Eye (tissue), 1 donor: ENCODE data around the gene ARHGAP21.
A peak's percentile ranks its signal among the peaks of the same experiment; 100 is the strongest.

Experiments
- DNase-seq: peaks from one replicate; pipeline ENCODE4 v3.0.0-alpha.2; 2015

ARHGAP21 gene

DNA sequence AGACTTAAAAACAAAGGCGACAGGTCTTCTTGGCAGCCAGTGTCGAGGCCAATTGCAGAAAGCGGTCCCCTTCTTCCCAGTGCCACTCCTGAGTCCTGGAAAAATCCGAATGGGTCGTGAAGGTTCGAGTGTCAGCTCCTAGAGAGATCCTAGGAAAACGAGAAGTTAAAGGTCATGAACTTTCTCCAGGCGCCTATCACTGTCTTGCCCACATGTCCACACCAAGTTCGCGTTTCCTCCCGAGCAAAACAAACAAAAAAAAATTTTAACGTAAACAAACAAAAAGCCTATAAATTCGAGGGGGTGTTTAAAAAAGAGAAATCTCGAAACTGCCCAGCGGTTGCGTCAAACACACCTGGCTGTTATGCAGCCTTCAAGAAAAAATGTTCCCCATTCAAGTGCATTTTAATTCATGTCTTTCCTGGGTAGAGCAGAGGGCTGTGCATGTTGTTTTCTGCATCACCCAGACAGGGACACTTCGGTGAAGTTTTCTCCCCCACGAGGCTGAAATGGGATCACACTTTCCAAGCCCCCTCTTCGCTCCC, 1.5 kb downstream of the ARHGAP21 start:
- no peak for DNase-seq

DNA sequence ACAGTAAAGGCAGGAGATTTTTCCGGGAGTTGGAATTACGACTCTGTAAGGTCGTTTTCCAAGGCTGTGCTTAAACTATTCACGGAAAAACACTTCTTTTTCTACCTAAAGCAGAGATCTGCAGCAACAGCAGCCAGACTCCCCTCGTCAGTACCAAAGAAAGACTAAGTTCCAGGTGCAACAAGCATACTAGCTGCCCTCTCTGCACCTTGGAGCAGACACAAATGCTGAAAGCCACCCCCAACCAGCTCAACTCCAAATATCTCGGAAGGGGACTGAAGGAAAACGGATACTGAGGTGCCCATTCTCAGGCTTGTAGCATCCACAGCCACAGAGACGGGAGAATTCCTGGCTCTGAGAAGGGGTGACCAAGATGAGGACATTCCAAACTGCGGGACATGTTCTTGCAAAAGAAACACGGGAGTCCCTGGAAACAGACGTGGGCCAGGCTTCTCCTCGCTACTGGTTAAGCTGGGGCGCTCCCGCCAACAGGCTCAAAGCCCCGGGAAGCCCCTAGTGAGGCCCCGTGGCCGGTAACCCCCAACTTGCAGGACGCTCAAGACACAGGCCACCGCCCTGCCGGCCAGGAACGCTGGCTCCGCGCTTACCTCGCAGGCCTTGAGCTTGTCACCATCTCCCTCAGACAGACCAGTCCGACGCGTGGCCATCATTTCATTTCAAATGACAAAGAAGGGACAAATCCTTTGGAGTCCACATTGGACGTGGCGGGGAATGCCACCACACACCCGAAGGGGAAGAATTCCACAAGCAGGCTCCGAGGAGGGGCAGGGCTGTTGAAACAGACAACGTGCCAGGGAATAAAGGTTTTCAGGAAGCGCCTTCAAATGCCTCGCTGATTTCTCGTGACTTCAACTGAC, 2.2 kb downstream of the ARHGAP21 start:
- peak; percentile 75 for DNase-seq

DNA sequence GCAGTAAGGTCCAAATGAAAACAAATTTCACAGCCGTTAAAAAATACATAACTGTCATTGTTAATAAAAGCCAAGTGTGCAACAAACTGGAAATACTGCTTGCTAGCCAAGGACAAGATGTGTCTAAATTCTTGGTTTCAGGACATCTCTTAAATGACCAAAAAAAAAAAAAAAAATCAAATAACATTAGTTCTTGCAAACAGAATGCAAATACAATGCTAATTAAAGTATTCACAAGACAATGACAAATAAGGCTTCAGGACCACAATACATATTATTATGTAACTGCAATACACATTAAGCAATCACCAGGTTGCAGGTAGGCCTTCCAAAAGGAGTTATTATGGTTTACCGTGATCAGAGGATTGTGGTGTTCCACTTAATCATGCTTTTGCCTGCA, 3.6 kb downstream of the ARHGAP21 start:
- DNase-seq, result peak; percentile 93

DNA sequence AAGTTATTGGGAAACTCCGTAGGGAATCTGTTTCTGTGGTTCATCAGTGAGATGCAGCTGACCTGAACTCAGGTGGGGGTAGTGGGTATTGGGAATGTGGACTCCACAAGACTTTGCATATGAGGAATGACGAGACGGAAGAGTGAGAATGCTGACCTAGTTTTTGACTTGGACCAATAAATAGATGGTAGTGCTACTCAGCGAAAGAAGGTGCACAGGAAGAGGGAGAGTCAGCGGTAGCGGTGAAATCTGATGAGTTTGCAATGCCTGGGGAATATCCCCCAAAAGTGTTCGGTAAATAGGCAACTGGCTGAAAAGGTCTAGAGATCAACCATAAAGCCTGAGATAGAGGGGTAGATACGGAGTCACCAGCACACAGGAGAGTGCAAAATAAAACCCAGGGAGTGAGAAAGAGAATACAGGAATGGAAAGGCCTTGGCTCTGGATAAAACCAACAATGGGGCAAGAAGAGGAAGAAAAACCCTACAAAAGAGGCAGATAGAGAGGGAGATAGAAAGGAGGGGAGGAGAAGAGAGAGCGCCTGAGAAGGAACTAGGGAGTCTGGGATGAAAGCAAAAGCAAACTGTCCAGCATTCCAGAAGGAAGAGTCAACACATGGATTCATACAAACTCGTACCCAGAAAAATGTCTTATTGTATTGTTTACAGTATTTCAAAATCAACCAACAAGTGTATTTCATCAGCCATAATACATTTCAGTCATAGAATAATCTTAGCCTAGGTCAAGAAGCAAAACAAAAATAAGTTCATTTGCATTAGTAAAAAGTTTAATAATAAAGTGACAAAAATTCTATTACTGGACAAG, 5.4 kb downstream of the ARHGAP21 start:
- DNase-seq, result no peak

DNA sequence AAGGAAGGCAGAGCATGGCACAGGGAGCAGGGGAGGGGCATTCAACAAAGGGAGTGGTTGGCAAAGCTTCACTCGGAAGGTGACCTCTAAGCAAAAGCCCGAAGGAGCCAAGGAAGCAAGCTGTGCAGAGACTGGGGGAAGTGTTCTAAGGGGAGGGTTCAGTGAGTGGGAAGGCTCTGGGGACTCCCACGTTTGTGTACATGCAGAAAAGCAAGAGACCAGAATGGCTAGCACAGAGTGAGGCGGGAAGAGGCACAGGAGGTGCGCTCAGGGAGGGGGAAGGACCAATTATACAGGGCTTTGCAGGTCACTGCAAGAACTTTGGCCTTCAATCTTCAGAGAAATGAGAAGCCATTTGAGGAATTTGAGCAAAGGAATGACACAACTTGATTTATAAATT, 7.4 kb downstream of the ARHGAP21 start:
- DNase-seq, result no peak

DNA sequence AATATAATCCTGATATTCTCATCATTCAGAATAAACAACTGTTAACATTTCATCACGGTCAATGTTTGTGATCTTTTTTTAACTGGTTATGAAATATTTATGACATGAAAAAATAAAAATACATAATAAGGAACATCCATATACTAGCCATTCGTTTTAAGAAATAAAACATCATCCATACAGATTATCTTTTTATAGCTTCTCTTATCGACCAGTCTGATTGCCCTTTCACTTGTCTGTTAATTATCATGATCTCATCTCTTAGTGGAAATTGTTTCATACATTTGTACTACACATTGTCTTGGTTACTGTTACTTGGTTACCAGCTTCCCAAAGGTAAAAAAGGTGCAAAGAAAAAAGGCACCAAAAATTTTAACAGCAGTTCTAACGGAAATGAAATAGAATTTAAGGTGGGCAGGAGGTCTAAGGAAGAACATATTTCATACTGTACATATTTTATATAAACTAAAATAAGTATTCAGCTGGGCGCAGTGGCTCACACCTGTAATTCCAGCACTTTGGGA, 8.4 kb downstream of the ARHGAP21 start:
- no peak for DNase-seq

DNA sequence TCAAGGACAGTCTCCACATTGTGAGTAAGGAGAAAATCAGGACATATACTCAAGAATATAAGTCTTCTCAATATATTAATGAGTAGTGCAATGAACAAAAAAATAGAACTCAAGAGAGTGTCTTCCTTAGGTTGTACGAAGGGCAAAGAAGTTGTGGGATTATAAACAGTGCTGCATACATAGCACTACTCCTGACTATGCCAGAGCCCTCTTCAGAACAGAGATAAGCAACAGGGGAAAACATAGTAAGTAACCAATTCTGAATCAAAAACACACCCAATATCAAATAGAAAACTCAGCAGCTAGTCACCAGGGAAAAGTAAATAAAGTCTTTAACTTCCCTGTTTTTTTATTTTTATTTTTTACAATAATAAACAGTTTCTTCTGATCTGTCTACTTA, 10.6 kb downstream of the ARHGAP21 start:
- no peak for DNase-seq

DNA sequence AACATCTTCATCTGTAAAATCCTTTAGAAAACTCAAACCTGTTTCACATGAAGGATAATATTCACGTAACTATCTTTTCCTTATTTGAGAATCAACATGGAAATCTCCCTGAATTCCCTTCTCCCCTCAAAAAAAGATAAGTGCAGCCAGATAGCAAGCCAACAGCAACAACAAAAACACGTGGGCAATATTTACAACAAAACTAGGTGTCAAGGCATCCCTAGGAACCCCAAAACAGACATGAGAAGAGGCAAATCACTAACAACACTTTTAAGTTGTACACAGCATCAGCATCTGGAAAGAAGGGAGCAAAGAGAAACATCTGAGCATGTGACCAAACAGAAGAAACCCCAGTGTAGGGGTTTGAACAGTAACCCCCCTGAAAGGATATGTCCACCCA, 12.2 kb downstream of the ARHGAP21 start:
- no peak for DNase-seq

DNA sequence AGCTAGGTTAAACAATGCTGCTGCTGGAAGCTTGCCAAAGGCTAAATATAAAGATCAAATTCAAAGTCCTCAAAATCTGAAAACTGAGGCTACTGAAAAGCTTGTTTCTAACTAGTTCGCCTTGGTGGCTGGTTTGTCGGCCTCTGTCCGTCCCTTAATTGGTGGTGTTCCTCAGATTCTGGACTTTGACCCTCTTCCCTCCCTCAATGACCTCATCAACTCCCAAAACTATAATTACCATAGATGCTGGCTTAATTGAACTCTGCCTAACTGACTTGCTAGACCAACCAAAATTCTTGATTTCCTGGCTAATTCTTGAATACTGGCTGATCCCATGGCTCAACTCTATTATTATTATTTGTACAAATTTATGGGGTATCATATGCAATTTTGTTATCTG, 15.6 kb downstream of the ARHGAP21 start:
- DNase-seq, result no peak

DNA sequence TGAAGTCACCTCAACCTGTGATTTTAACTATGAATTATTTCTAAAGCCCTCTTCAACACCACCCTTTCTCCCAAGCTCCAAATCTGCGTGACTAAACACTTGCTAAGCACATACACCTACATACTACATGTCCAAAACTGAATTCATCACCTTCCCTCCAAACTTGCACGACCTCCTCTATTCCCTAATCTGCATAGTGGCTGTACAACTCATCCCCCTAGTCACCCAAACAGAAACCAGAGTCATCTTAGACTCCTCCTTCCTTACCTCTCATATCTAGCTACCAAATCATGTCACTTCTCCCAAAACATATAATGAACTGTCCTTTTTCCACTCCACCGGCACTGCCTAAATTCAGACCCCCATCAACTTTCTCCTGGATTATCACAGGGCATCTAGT, 16.2 kb downstream of the ARHGAP21 start:
- DNase-seq, result no peak

DNA sequence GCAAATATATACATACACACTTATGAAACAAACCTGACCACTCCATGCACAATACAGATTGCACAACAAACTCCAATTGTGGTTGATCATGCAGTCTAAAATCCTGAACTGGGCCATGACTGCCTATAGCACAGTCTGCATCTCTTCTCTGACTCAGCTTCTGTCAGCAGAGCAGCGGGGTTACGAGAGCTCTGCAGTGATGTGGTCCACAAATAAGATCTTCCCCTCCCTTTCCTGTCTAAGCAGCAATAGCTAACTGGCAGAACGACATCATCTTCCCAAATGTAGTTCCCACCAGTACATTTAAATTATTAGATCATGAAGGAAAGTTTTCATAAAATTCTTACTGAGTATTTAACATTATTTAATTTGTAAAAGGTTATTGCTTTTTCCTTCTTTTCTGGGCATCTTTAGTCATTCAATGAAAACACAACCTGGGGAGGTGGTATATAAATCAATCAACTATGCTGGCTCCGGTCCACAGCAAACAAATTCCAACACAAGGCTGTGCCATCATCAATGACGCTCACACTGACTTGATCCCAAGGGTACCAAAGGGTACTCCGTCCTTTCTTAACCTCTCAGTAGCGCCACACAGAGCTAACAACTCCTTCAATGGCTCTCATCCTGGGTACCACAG, 17.1 kb downstream of the ARHGAP21 start:
- DNase-seq, result peak; percentile 59

DNA sequence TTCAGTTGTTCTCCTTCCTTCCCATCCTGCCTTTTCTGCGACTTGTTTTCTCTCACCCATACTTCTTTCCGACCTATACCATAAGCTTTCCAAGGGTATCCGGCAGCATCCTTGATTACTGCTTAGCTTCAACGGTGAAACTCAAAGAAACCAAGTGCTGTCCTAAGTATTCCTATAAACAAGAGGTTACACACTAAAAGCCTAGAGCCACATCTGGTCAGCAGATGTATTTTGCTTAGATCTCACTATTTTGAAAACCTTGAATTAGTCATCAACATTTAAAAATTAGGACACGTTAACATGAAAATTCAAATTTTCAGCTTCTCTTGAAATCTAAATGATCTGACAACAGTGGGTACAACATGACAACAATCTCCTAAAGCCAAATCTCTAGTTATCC, 20.0 kb downstream of the ARHGAP21 start:
- no peak for DNase-seq

DNA sequence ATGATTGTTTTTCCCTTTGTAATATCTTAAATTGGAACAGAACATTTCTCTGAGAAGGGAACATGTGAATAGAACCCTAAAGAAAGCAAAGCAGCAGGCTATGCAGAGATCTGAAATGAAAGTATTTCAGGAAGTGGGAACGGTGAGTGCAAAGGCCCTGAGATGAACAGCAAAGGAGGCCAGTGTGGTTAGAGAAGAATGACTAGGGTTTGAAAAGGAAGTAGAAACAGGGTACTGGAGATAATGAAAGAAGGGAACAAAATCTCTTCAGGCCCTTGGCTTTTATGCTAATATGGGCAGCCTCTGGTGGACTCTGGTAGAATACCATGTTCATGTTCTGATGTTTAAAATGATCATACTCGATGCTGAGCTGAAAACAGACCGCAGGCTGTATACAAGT, 22.2 kb downstream of the ARHGAP21 start:
- DNase-seq, result no peak

DNA sequence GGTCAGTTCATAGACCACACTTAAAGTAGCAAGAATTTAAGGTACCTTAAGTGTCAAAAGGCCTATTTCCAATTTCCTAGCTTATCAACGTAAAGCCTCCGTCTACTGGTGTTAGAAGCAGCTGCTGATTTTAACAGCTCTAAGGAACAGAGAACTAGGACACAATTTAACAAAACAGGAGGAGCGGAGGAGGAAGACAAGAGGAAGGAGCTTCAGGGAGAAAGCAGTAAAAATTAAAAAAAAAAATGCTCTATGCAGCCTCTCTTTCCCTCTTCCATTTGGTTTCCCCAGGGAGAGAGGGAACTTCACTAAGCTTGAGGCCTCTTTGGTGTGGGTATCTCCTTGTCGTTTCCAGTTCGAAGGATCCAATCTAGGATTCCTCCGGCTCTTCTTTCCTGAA, 22.7 kb downstream of the ARHGAP21 start:
- peak; percentile 42 for DNase-seq

DNA sequence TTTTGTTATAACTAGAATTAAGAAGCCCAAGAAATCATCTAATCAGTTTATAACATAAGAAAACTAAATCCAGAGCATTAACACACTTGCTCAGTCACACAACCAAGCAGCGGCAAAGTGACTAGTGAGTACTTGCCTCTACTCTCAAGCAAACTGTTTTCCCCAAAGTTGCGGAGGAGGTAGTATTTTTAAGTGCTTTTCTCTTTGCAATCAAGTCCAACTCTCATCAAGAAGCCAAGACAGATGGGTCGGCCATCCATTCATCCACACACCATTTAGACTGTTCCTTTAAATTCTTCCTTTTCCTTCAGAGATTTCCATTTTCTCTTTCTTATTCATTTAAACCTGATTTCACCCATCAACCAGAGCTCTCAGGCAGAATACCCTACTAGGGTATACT, 25.4 kb downstream of the ARHGAP21 start:
- DNase-seq, result no peak

DNA sequence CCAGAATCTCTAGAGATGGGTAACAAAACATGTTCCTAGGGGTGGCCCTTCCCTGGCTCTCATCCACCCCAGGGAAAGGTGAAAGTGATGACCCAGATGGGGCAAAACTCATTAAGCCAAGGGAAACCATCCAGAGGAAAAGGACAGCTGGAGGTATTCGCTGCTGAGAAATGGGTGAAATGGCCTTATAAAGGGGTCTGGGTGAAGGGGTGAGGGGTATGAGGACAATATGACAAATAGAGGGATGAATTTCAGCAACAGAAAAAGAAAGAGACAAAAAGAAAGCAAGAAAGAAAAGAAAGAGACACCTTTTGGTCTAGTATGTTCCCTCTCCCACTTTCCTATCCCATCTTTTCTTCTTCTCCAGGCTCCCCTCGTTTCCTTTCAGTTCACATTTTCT, 26.6 kb downstream of the ARHGAP21 start:
- DNase-seq, result no peak

DNA sequence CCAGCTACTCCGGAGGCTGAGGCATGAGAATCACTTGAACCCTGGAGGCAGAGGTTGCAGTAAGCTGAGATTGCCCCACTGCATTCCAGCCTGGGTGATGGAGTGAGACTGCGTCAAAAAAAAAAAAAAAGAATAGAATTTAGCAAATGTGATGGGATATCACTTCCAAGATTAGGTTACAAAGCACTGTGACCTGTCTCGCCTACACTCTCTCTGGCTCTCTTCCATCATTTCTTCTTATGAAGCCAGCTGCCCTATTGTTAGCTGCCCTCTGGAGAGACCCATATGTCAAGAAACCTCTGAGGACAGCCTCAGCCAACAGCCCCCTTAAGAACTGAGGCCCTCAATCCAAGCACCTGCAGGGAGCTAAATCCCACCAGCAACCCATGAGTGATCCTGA, 28.2 kb downstream of the ARHGAP21 start:
- no peak for DNase-seq

DNA sequence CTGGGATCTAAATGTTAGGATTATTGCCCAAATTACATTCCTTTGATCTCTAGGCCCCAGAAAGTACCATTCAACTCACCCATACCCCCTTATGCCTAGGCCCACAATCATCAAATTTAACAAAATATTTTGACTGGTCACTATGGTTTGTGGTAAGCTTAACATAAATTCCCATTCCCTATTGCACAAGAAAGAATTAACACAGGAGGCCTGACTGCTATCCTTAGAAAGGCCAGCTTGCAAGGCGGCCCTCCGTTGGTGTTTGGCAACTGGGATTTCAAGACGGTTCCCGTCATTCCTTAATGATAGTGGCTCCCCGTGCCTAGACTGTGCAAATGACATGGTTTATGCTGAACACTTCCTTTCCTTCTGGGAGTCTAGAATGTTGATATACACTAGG, 29.6 kb downstream of the ARHGAP21 start:
- no peak for DNase-seq

DNA sequence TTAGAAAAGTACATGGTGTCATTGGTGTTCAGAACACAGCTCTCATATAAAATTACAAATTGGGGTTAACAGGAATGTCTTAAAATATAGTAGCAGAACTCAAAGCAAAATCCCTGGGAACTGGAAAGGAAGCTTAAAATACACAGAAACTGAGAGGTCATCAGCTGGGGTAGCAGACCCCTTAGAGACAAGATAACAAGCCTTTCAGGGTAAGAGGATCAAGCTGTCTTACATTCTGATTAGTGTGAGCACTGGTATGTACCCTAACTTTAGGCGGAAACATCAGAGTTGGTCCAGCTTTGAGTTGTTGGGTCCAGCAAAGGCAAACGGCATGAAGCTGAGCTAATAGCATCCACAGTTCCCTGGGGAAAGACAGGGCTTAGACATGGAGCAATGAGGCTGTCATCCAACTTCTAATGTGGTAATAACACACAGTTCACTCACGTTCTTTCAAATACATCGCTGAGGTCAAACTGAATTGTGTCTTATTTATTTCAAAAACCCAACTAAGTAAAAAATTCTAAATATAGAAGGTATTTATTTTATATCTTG, 32.6 kb downstream of the ARHGAP21 start:
- peak; percentile 70 for DNase-seq

DNA sequence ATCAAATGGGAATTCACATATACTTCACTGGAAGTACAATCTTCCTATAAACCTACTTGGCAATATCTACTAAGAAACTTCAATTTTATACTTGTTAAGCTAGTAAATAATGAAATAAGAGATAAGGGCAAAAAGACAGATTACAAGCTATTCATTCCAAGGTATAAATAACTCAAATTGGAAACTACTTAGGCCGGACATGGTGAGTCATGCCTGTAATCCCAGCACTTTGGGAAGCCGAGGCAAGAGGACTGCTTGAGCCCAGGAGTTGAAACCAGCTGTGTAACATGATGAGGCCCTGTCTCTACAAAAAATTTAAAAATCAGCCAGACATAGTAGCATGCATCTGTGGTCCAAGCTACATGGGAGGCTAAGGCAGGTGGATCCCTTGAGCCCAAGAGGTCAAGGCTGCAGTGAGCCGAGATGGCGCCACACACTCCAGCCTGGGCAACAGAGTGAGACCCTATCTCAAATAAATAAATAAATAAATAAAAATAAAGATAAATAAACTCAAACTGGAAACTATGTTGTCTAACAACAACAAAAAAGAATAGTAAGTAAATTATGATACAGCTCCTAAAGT, 37.6 kb downstream of the ARHGAP21 start:
- DNase-seq, result no peak

DNA sequence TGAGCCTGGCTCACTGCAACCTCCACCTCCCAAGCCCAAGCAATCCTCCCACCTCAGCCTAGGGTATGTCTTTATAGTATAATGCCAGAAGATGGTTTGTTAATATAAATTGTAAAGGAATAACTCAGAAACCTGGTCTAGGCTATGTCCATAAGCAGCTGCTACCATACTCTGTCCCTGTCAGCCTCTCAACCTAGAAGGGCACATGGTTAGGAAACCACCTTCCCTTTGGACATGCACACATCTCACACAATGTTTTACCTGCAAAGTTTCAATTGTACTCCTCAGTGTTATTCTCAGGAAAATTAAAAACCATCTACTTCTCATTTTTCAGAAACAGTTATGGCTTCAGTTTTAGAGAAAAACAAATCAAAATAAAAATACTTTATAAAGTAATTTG, 40.1 kb downstream of the ARHGAP21 start:
- no peak for DNase-seq

DNA sequence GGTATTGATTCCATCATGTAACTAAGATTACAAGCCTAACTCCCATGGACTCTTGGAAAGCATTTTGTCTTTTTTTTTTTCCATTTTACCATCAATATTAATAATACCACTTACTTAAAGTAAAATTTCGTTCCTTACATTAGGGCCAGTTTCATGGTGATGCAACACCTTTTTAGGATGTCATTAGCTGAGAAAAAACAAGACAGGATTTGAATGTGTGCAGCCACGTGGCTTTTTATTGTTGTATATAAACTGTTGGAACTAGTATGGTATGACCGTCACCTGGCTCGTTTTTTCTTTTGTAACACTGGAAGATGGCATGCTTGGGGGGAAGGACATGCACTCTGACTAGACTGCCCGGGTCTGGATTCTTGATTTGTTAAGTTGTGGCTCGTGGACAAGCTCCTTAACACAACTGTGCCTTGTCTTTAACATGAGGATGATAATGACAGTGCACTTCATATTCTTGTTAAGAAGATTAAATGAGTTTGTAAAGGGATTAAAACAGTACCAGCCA, 42.1 kb downstream of the ARHGAP21 start:
- no peak for DNase-seq
